CD4-positive, alpha-beta T cell treated with Interleukin-6 for 4 hours (primary cell): ENCODE results near the gene NT5E.
A peak's percentile ranks its signal among the peaks of the same experiment; 100 is the strongest.

Experiments used
- DNase-seq: peaks from one replicate; pipeline ENCODE4 v3.0.0-alpha.2; 2020; ENCODE audit warnings: mixed read lengths

Gene NT5E

GRCh38 chr6:85422996-85423395 lies 26.9 kb upstream of the NT5E start:
- no peak for DNase-seq

GRCh38 chr6:85424981-85425380 lies 24.9 kb upstream of the NT5E start:
- no peak for DNase-seq

GRCh38 chr6:85425997-85426396 lies 23.9 kb upstream of the NT5E start:
- no peak for DNase-seq

GRCh38 chr6:85428486-85428885 lies 21.4 kb upstream of the NT5E start:
- DNase-seq, result no peak

GRCh38 chr6:85429346-85429745 lies 20.5 kb upstream of the NT5E start:
- DNase-seq, result no peak

GRCh38 chr6:85431271-85431670 lies 18.6 kb upstream of the NT5E start:
- DNase-seq, result no peak

- no peak for DNase-seq
Measured at GRCh38 chr6:85432554-85432953, 17.3 kb upstream of the NT5E start.

GRCh38 chr6:85435851-85436250 lies 14.0 kb upstream of the NT5E start:
- DNase-seq, result no peak

- DNase-seq, result no peak
Measured at GRCh38 chr6:85436411-85436810, 13.5 kb upstream of the NT5E start.

GRCh38 chr6:85436939-85437495 lies 12.9 kb upstream of the NT5E start:
- no peak for DNase-seq

- no peak for DNase-seq
Measured at GRCh38 chr6:85443349-85444117, 6.3 kb upstream of the NT5E start.

- DNase-seq, result peak; percentile 42
Measured at GRCh38 chr6:85449388-85449817, 480 bp upstream of the NT5E start.

- DNase-seq, result no peak
Measured at GRCh38 chr6:85451565-85452306, 1.9 kb downstream of the NT5E start.

GRCh38 chr6:85452441-85452881 lies 2.6 kb downstream of the NT5E start:
- no peak for DNase-seq

- no peak for DNase-seq
Measured at GRCh38 chr6:85453052-85453451, 3.2 kb downstream of the NT5E start.

GRCh38 chr6:85453490-85453889 lies 3.6 kb downstream of the NT5E start:
- no peak for DNase-seq

- no peak for DNase-seq
Measured at GRCh38 chr6:85455471-85456026, 5.7 kb downstream of the NT5E start.

GRCh38 chr6:85456782-85457181 lies 6.9 kb downstream of the NT5E start:
- DNase-seq, result no peak

GRCh38 chr6:85458184-85458583 lies 8.3 kb downstream of the NT5E start:
- DNase-seq, result no peak

- no peak for DNase-seq
Measured at GRCh38 chr6:85458782-85459181, 8.9 kb downstream of the NT5E start.

- DNase-seq, result no peak
Measured at GRCh38 chr6:85459224-85459901, 9.5 kb downstream of the NT5E start.

GRCh38 chr6:85460154-85460920 lies 10.5 kb downstream of the NT5E start:
- DNase-seq, result no peak
